Measurements from ENCODE around the gene SNTG2.
"Not testable (repeated sequence)": the region's sequence is repeated elsewhere in the genome, so short reads cannot be mapped to it uniquely, and the experiment has no call there.

Gene SNTG2

DNA sequence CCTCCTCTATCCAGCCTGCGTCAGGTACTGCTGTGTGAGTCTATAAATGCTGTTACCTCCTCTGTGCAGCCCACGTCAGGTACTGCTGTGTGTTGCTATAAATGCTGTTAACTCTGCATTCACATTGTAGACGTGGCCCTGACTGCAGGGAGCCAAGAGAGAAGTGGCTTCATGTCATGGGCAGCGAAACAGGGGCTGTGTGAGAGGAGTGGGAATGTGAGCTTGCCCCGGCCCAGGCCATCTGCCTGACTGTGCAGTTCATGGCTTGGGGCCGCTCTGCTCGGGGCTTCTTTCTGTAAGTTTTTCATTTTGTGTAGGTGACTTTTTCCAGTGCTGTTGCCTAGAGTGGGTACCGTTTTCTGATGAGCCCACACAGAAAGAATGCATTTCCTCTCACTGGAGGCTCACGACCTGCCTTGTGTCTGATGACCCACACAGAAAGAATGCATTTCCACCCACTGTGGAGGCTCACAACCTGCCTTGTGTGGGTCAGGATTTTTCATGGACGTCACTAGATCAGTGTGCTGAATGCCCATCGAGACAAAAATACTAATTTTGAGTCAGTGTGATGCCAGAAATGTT lies 104.5 kb downstream of the SNTG2 start:
- no peak for DNase-seq

DNA sequence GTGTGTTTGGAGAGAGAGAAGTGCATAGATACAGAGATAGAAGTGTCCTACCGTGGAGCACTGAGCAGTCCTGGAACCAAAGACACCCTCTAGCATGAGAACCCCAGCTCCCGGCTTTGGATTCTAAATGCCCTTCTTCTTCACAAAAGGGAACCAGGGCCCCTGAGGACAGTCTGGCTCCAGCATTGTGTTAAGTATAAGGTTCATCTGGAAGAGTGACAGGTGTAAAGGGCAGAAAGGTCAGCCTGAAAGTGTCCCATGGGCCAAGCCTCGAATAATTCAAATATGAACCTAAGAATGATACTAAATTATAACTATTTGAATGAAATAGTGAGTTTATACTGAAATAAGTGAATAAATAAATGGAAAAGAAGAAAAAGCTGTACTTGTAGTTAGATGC lies 109.7 kb downstream of the SNTG2 start:
- DNase-seq: no peak

DNA sequence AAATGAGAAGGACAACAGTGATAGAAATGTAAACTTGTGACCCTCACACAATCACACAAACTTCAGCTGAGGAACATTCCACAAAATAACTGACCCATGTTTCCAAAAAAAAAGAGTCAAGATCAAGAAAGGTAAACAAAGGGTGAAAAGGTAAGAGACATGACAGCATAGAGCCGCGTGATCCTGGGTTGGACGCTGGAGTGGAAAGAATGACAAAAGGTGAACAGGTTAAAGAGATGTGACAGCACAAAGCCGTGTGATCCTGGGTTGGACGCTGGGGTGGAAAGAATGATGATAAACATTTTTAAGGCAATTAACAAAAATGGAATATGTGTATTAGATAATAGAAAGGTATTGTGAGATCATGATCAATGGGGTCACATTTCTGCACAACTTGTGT lies 110.3 kb downstream of the SNTG2 start:
- DNase-seq: no peak

DNA sequence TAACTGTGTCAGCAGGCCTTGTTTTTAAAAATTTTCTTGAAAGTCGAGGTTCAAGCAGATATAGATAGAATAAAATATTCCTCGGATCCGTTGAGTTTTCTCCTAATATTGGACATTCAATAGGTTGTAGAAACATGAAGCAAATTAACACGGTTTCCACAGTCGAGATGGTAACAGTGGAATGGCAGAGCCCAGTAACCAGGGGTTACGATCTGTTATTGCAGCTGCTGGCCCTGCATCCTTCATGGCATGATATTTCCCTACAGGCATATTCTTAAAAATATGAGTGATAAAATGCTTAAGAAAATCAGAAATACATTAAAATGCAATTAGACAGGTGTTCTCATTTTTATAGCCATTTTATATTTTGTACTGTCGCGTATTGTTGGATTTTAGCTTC lies 117.6 kb downstream of the SNTG2 start:
- no peak for DNase-seq

DNA sequence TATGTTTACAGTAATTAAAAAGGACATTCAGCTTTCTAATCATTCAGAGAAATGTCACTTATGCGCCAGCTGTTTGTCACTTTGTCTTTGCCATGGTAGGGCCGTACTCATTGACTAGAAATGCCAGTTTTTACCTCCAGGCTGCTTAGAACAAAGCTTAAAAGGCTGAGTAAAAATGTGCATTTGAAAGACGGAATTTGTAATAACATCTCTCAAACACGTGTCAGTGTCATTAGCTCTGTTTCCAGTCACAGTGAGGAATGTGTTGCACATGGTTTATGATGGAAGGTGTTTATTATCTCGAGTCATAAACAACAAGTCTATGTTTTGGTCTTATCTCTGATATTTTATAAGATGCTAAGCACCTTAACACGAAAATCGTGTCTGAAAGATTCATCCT lies 118.2 kb downstream of the SNTG2 start:
- DNase-seq: no peak

DNA sequence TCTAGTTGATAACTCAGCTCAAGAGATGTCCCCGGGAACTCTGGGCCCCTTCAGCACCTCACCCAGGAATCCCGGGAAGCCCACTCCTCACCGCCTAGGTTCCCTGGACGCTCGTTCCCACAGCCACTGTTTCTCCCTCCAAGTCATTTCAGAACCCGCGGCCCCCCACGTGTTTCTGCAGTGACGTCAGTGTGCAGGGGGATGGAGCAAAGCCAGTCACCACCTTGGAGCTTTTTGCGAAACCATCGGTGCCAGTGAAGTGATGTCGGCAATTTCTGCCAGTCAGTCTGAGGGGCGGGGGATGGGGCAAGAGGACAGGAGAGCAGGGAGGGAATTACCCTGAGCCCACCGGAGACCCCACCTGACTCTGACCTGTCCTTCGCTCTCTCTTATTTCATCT lies 119.2 kb downstream of the SNTG2 start:
- no peak for DNase-seq

DNA sequence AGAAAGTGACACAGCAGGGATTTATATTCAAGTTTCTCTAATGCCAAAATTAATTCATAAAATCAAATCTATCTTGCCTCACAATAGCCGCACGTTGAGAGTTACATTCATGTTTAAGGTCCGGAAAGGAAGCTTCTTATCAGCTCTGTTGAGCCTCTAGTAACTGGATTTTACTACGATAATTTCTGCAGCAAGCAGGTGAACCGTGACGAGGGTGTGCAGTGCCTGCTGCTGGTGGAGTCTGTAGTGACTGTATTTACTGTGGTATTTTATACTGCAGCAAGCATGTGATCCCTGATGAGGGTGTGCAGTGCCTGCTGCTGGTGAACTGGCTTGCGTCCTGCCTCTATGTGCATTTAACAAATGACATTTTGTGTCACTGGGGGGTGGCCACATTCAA lies 120.0 kb downstream of the SNTG2 start:
- no peak for DNase-seq

DNA sequence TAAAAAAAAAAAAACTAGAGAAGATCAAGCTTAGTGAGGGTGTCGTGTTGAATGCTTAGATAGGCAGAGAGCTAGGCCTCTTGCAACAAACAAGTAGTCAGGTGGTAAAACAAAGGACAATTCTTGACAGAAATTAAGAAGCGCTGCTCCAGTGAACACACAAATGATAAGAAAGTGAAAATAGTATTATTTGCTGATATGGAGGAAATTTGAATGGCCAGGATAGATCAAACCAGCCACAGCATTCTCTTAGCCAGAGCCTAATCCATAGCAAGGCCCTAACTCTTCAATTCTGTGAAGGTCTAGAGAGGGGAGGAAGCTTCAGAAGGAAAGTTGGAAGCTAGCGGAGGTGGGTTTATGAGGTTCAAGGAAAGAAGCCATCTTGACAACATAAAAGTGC lies 121.0 kb downstream of the SNTG2 start:
- no peak for DNase-seq

DNA sequence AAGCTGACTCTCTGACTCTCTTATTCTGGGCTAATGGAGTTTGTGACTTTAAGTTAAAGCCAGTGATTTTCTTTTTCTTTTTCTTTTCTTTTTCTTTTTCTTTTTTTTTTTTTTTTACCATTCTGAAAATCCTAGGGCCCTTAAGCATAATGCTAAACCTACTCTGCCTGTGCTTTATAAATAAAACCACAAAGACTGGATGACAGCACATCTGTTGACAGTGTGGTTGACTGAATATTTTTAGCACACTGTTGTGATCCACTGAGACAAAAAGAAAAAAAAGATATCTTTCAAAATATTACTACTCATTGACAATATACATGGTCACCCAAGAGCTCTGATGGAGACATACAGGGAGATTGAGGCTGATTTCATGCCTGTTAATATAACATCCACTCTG lies 121.6 kb downstream of the SNTG2 start:
- no peak for DNase-seq

DNA sequence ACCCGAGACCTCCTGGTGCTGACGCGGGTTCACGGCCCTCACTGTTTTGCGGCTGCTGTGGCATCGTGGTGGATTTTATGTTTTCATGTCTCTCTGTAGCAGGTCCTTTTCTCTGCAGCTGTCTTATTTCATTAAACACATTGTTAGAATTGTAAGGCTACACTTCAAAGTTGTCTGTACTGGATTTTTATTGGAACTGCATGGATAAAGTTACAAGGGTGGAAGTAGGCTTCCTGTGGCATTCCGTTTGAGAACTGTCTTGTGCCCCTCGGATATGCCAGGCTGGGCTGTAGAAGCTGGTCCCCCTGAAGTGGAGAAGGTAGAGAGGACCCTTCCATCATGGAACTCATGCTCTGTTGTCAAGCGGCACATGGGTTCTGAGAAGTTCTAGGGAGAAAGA lies 127.3 kb downstream of the SNTG2 start:
- no peak for DNase-seq

DNA sequence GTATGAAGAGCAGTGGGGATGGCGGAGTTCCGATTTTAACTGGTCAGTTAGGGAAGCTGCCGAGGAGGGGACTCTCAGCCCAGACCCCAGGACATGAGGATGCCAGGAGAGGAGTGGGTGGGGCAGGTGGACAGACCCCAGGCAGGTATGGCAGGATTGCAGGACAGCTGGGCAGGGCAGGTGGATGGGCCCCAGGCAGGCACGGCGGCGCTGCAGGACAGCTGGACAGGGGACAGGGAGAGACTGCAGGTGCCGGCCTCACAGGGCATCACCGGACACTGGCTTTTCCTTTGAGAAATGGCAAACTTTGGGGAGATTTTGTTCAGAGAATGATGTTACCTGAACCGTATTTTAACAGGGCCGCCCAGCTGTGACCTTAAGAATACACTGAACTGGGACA lies 127.7 kb downstream of the SNTG2 start:
- no peak for DNase-seq

DNA sequence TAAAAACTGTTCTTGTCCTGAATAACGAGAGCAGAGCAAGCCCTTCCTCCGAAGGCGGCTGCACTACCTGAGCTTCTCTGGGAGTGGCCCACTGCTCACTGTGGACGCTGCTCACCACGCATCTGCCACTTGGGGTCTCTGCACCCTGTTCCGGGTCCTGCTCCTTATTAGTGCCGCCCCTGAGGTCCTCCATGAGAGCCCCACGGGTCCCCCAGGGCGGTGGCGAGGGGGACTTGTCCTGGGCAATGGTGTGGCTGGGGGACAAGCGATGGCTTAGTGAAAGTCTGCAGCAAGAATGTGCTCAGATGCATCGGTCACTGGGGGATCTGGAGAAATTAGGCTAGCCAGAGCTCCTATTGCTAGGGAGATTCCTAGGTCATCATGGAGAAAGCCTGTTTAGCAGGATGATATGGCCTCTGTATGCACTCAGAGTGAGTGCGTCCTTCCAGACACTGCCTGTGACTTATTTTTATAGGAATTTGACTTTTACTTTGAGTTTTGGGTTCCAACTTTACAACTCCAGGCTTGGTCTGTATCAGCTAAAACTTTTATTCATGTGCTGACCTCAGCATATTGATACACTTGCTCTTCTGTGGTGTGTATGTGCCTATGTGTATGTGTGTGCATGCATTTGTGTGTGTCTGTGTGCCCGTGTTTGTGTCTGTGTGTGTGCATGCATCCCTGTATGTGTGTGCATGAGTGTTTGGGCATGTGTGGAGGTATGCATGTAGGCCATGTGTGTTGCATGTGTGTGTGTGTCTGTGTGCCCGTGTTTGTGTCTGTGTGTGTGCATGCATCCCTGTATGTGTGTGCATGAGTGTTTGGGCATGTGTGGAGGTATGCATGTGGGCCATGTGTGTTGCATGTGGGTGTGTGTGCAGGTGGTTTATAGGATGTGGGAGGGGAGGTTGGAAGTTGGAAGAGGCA lies 129.5 kb downstream of the SNTG2 start:
- no peak for DNase-seq

DNA sequence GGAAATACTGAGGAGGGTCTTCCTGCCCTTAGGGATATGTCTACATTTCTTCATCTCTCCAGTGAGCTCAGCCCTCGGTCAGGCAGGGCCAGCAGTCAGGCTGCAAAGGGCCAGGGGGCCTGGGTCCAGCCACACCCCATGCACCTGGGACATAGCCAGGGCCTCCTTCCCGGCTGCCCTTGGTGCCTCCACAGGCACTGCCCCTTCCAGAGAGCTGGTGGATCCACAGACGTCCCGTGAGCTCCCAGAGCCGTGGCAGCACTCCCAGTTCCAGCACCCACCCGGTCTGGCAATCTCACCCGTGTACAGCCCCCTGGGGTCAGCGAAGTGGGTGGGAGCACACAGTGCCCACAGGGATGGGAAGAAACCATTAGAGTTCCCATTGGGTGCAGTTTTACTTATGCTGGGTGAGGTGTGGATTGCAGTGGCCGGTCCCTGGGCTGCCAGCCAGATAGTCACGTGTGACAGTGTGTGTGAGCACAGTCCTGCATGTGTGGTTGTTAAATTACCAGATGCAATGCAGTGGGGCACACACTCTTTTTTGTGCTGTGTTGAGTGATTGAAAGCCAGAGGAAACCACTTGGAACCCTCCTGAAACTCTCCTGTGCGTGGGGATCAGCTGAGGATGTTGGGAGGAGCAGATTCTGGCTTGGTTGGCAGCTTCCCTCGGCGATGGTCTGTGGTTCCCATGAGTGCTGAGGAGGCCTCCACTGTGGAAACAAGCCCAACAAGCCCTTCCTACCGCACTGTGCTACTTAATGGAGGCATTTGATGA lies 131.0 kb downstream of the SNTG2 start:
- DNase-seq: peak; percentile 78

DNA sequence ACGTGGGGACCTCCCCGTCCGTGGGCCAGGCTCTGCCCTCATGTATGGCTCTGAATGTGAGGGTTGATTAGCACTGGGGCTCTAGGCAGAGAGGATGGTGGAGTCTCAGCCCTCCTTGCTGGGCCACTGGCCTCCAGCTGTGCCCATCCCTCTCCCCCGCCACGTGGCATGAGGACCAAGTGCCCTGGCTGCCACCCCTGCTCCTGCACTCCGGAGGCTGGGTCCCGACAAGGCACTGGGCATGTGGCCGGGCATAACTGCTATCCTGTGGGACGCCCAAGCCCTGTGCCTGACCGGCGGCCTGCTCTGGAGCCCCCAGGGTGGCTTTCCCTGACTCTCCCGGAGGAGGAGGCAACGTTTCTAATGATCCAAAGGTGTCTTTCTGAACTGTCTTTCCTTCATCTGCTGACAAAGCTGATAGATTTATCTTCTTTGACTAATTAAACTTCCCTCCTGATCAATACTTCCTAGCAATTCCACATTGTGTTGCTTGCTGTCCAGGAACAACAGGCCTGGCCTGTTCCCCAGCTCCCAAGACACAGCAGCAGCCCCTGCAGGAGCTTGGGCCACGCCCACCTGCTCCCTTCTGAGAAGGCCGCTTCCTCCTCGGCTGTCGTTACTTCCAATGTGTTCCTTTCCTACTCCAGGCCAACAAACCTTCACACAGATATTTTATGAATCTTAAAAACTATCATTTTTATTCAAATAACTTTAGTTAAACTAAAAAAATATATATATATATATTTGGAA lies 132.0 kb downstream of the SNTG2 start:
- no peak for DNase-seq

DNA sequence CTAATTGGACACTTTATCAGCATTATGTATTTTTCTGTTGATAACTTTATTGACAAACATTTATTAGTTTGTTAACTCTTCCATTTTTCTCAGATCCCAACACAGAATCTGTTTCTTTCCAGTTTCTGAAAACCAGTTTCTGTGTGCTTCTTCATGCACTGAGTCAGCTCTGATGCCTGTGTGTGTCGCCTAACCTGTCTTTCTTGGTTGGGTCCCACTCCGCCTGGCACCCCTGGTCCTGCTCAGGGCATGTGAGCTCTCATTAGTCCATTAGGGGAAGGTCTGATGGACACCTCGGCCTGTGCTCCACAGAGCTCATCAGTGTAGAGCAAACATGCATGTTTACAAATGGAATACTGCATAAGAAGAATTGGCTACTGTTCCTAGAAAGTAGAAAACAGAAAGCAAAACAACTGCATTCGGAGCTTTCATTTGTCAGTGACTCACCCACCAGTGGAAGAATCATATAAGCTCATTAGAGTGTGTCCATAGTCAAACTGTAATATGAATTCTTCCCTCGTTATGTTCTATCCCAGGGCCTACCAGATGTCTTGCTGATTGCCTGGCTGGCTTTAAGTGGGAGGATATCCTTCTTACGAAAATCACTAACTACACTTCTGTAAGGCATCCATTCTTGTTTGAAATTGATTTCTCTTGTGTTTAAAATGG lies 137.7 kb downstream of the SNTG2 start:
- no peak for DNase-seq

DNA sequence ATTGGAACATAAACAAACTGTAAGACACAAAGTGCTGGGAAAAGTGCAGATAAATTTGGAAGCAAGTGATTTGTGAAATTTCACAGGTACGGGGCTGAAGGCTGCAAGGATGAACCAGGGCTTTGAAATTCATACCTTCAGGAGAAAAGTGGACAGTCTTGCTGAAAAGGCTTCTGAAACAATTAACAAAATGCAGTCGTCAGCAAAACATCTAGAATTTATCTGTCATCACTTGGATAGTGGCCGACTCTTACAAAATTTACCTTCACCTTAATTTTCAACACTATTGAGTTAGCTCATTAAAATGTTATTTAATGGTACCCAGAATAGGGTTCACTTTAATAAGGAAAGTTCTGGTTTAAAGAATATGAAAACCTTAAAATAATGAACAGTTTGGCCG lies 138.3 kb downstream of the SNTG2 start:
- DNase-seq: no peak

DNA sequence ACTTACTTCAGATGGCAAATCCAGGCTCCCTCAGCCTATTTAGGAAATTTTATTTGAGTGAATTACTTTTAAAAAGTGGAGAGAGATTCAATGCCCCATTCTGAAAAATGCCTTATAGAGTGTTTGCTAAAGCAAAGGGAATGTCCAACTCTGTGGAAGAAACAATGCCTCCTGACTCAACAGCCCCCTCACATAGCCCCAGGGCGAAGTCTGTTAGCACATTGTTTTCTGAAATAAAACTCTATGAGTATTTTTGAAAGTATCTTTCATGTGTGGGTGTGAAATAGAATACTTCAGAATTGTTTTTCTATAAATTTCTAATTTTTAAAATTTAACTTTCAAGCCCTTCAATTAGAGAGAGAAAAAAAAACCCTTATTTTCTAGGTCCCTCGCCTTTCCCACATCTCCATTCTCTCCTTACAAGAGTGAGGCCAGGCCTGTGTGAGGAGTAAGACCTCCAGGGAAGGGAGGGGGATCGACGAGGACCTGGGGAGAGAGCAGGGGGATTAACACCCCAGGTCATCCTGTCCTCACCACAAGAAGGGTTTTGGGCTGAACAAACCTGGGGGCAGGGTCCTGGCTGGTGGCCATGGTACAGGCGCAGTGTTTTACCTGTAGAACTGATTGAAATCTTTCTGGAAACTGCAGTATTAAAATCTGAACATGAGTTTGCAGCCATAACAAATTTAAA lies 141.4 kb downstream of the SNTG2 start:
- no peak for DNase-seq

DNA sequence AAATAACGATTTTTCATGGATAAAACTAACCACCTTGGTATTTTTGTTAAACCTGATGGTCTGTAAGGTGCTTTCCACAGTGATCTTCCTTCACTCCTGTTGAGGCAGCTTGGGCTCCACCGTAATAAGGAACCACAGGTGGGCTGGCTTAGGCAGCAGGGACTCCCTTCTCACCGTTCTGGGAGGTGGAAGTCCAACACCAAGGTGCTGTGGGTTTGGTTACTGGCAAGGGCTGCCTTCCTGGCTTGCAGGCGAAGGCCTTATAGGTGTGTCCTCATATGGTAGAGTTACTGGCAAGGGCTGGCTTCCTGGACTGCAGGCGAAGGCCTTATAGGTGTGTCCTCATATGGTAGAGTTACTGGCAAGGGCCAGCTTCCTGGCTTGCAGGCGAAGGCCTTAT lies 143.0 kb downstream of the SNTG2 start:
- DNase-seq: not testable (repeated sequence)

DNA sequence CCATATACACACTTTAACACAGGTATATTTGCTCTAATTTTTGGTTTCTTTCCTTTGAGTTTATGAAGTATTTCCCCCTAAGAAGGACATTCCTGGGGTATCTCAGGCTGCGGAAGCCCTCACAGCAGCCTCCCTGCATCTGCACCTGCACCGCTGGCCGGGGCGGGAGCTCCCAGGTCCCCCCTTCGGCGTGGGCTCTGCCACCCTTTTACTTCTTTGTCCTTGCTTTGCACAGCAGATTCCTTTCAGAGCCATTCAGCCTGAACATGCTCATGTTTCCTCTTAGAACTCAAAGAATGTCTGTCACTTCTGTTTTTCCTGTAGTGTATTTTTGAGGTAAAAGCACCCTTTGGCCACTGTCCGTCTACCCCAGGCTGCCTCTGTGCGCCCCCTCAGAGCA lies 146.5 kb downstream of the SNTG2 start:
- DNase-seq: no peak

DNA sequence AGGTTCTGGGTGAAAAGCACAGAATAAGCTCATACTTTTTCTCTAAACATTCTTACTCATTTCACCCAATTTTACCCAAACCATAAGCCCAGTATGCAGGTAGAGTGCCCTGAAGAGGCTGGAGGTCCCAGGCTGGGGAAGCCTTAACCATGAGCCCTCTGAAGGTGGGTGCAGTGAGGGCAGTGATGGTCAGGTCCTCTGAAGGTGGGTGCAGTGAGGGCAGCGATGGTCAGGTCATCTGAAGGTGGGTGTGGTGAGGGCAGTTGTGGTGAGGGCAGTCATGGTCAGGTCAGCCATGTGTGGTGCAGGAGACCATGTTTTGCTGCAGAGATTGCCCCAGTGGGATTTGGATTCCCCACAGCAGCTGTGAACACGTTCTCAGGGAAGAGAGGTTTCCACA lies 148.8 kb downstream of the SNTG2 start:
- DNase-seq: no peak

DNA sequence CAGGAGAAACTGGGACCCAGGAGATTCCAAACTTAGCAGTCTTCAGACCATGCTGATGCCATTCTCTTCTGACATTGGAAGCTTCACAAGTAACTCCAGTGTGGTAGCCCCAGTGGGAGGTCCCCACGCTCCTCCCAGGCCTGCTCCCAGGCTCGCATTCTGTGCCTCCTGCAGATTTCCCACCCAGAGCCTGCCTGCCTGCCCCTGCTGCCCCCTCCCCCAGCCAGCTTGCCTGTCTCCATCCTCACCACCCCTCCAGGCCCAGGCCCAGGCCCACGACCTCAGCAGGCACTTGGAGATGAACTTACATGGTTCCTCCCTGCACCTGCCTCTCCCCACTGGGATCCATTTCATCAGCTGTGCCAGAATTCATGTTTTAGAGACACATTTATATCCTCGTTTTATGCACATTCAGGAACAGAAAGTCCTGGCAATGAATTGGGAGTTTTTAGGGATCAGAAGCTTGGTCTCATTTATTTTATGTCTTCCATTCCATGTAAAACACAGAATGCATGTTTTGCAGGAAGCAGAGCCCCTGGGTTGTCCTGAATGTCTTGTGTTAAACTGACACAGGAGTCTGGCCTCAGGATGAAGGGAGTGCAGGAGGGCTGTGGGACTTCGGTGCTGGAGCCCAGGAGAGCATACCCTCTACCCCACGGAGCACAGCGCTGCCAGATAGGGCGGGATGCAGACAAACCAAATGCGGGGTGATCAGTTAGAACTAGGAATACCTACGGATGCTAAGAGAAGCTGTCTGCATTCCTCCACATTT lies 150.5 kb downstream of the SNTG2 start:
- no peak for DNase-seq
